IMR-90 (cell line): ENCODE measurements around the gene GRM5. TPM values are rescaled to one million over a fixed set of nuclear protein-coding genes. Genes with fewer than 3 reads are reported as not detected.
A peak's percentile ranks its signal among the peaks of the same experiment; 100 is the strongest.
"Not testable (repeated sequence)": the region's sequence is repeated elsewhere in the genome, so short reads cannot be mapped to it uniquely, and the experiment has no call there.

Source experiments
- ATAC-seq: fragments of 200-7000 bp; cut with Tn5 transposase; 2 replicates; pipeline ENCODE4 v1.9.1; 2020; ENCODE audit warnings: low read depth, mild to moderate bottlenecking, moderate library complexity
- BruUV-seq: library from RNA; stranded (reverse); fragments of 400-500 nt; replicated peaks from 2 replicates; lab custom pipeline; 2021; lab: Mats Ljungman, UMichigan
- CTCF ChIA-PET: fragments of 300-600 bp; formaldehyde crosslinking; extraction: SDS; loops from one replicate; lab custom pipeline; 2021; ENCODE audit warnings: antibody characterized with exemption; lab: Yijun Ruan, JAX
- POLR2A ChIA-PET: fragments of 300-600 bp; sonication (Branson Sonifier 250); formaldehyde crosslinking; loops from one replicate; lab custom pipeline; 2022; ENCODE audit warnings: antibody characterized with exemption; ENCODE audit not compliant: unreplicated experiment; lab: Charles Lee
- DNase-seq: peaks from one replicate; pipeline ENCODE4 v3.0.0; 2013
- H2AFZ ChIP-seq: replicated peaks from 2 replicates; pipeline ENCODE3; 2013; ENCODE audit warnings: low read length, mild to moderate bottlenecking; ENCODE audit not compliant: poor library complexity
- H2AK5ac ChIP-seq: 2 replicates; pipeline ENCODE4 v1.6.1; 2013; ENCODE audit warnings: low read depth, low read length, inconsistent platforms
- H2AK9ac ChIP-seq: replicated peaks from 2 replicates; pipeline ENCODE3; 2013; ENCODE audit warnings: mild to moderate bottlenecking, low read depth, low read length, moderate library complexity; ENCODE audit not compliant: poor library complexity
- H2BK120ac ChIP-seq: 2 replicates; pipeline ENCODE4 v1.6.1; 2013; ENCODE audit warnings: low read depth, low read length, inconsistent platforms
- H2BK15ac ChIP-seq: 3 replicates; pipeline ENCODE4 v1.6.1; 2013; ENCODE audit warnings: low read depth, low read length, inconsistent platforms
- H2BK20ac ChIP-seq: 2 replicates; pipeline ENCODE4 v1.6.1; 2013; ENCODE audit warnings: low read depth, mild to moderate bottlenecking, inconsistent platforms, low read length, moderate library complexity
- H2BK5ac ChIP-seq: 2 replicates; pipeline ENCODE4 v1.6.1; 2013; ENCODE audit warnings: mild to moderate bottlenecking, low read depth, low read length, inconsistent platforms; ENCODE audit not compliant: poor library complexity, severe bottlenecking
- H3K14ac ChIP-seq: replicated peaks from 2 replicates; pipeline ENCODE4 v1.6.1; 2013; ENCODE audit warnings: low read depth, low read length, inconsistent platforms
- H3K18ac ChIP-seq: 2 replicates; pipeline ENCODE4 v1.6.1; 2013; ENCODE audit warnings: low read depth, low read length, control low read depth
- H3K23ac ChIP-seq: 2 replicates; pipeline ENCODE4 v1.6.1; 2013; ENCODE audit warnings: low read depth, low read length, inconsistent platforms
- H3K27ac ChIP-seq: 2 replicates; pipeline ENCODE4 v1.5.1; 2013; ENCODE audit warnings: mild to moderate bottlenecking, control low read depth, low read length; ENCODE audit not compliant: insufficient read depth
- H3K27me3 ChIP-seq: 2 replicates; pipeline ENCODE4 v1.6.1; 2013; ENCODE audit warnings: low read length; ENCODE audit not compliant: control insufficient read depth, insufficient read depth
- H3K36me3 ChIP-seq: 2 replicates; pipeline ENCODE4 v1.6.1; 2013; ENCODE audit warnings: low read length, mixed read lengths; ENCODE audit not compliant: control insufficient read depth, insufficient read depth
- H3K4ac ChIP-seq: 2 replicates; pipeline ENCODE4 v1.6.1; 2013; ENCODE audit warnings: low read depth, low read length, inconsistent platforms
- H3K4me1 ChIP-seq: 2 replicates; pipeline ENCODE4 v1.6.1; 2013; ENCODE audit warnings: low read length, mixed read lengths; ENCODE audit not compliant: control insufficient read depth, insufficient read depth
- H3K4me2 ChIP-seq: 2 replicates; pipeline ENCODE4 v1.6.1; 2013; ENCODE audit warnings: low read depth, mild to moderate bottlenecking, control low read depth, low read length, moderate library complexity
- H3K4me3 ChIP-seq: 2 replicates; pipeline ENCODE4 v1.5.1; 2013; ENCODE audit warnings: low read depth, mild to moderate bottlenecking, control low read depth, low read length, moderate library complexity; ENCODE audit not compliant: insufficient read depth
- H3K56ac ChIP-seq: 2 replicates; pipeline ENCODE4 v1.6.1; 2013; ENCODE audit warnings: low read length, inconsistent platforms; ENCODE audit not compliant: insufficient read depth; ENCODE audit errors: extremely low read depth
- H3K79me1 ChIP-seq, 2 experiments: 2 replicates each; pipeline ENCODE4 v1.6.1; 2013; ENCODE audit warnings: low read length in 2 of 2, inconsistent platforms in 1 of 2, low read depth in 1 of 2
- H3K9ac ChIP-seq: 2 replicates; pipeline ENCODE4 v1.6.1; 2013; ENCODE audit warnings: low read depth, low read length, control low read depth
- H3K9me1 ChIP-seq: 2 replicates; pipeline ENCODE4 v1.6.1; 2013; ENCODE audit warnings: low read length, inconsistent platforms; ENCODE audit not compliant: insufficient read depth
- H3K9me3 ChIP-seq: 2 replicates; pipeline ENCODE4 v1.6.1; 2013; ENCODE audit warnings: low read length; ENCODE audit not compliant: control insufficient read depth, insufficient read depth
- H4K20me1 ChIP-seq: 2 replicates; pipeline ENCODE4 v1.6.1; 2013; ENCODE audit warnings: low read length, inconsistent platforms; ENCODE audit not compliant: insufficient read depth
- H4K5ac ChIP-seq: 2 replicates; pipeline ENCODE4 v1.6.1; 2013; ENCODE audit warnings: mild to moderate bottlenecking, low read depth, low read length, control low read depth
- H4K8ac ChIP-seq, 2 experiments: 2 replicates each; pipeline ENCODE4 v1.6.1; 2013; ENCODE audit warnings: low read depth in 2 of 2, low read length in 2 of 2, control low read depth in 1 of 2, inconsistent platforms in 1 of 2
- H4K91ac ChIP-seq: 2 replicates; pipeline ENCODE4 v1.6.1; 2013; ENCODE audit warnings: low read depth, low read length, inconsistent platforms; ENCODE audit not compliant: insufficient read depth
- WGBS, 2 experiments: methylation state at CpG; one replicate each; pipeline versions ENCODE4 v1.1.5 to v1.1.7; 2013; ENCODE audit warnings: missing lambda C conversion rate in 2 of 2; ENCODE audit not compliant: insufficient read length in 1 of 2; ENCODE audit errors: extremely low coverage in 2 of 2; 5-methylcytosine and 5-hydroxymethylcytosine counted together
- dilution Hi-C: fragments of 300-500 bp; cut with HindIII; formaldehyde crosslinking; loops from one replicate; pipeline ENCODE4 v1.14.3; 2018; ENCODE audit warnings: low sequenced_read_pairs; ENCODE audit not compliant: unreplicated experiment
- in situ Hi-C: fragments of 300-500 bp; cut with MboI; formaldehyde crosslinking; loops from 3 replicates; pipeline ENCODE4 v1.14.3; 2019; ENCODE audit warnings: low sequenced_read_pairs, inconsistent platforms, mixed read lengths
- intact Hi-C: fragments of 100-400 bp; cut with micrococcal nuclease; formaldehyde crosslinking; loops from 2 replicates; pipeline ENCODE4 v1.10.0; 2022
- polyA plus RNA-seq, 3 experiments: library from polyadenylated mRNA; depleted of rRNA; stranded (reverse); fragments of >200 nt; gene quantifications; 2 replicates each; pipeline ENCODE4 v1.2.3, GENCODE V29; 2012; ENCODE audit warnings: low replicate concordance in 1 of 3
- total RNA-seq: library from RNA; depleted of rRNA; stranded (reverse); fragments of >200 nt; gene quantifications from 2 replicates; pipeline ENCODE4 v1.2.3, GENCODE V29; 2012

The GRM5 gene
- total and polyA plus RNA-seq, 2 of the 4 experiments (the other 2 are of a cell fraction): under 0.01 TPM

DNA sequence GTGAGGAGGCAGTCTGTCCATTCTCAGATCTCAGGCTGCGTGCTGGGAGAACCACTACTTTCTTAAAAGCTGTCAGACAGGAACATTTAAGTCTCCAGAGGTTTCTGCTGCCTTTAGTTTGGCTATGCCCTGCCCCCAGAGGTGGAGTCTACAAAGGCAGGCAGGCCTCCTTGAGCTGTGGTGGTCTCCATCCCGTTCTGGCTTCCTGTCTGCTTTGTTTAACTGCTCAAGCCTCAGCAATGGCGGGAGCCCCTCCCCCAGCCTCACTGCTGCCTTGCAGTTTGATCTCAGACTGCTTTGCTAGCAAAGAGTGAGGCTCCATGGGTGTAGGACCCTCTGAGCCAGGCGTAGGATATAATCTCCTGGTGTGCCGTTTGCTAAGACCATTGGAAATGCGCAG is 602.5 kb downstream of the GRM5 start:
- 81% methylated on average over 3 of the region's 6 CpGs; no CpG with 5 or more reads in 1 of the 2 experiments for WGBS, 2 experiments
- ATAC-seq, H4K5ac ChIP-seq, POLR2A ChIA-PET, H2BK120ac ChIP-seq, H4K20me1 ChIP-seq, H2AK9ac ChIP-seq, H3K27me3 ChIP-seq, H3K36me3 ChIP-seq, H2BK5ac ChIP-seq, H2AFZ ChIP-seq, H3K9me3 ChIP-seq, H2AK5ac ChIP-seq, in situ Hi-C loops, intact Hi-C loops, BruUV-seq, H2BK20ac ChIP-seq, H3K9me1 ChIP-seq, H3K14ac ChIP-seq, H3K4me3 ChIP-seq, H3K56ac ChIP-seq, H3K4ac ChIP-seq, H4K8ac ChIP-seq, H3K9ac ChIP-seq, dilution Hi-C loops, H3K23ac ChIP-seq, H3K4me2 ChIP-seq, H3K79me1 ChIP-seq, CTCF ChIA-PET, H3K27ac ChIP-seq, H3K18ac ChIP-seq, H4K91ac ChIP-seq, H3K4me1 ChIP-seq, DNase-seq: not testable (repeated sequence)
- H2BK15ac ChIP-seq: 0 out of 3 replicates have a peak overlapping the region, but pooled peaks have one; percentile 39

DNA sequence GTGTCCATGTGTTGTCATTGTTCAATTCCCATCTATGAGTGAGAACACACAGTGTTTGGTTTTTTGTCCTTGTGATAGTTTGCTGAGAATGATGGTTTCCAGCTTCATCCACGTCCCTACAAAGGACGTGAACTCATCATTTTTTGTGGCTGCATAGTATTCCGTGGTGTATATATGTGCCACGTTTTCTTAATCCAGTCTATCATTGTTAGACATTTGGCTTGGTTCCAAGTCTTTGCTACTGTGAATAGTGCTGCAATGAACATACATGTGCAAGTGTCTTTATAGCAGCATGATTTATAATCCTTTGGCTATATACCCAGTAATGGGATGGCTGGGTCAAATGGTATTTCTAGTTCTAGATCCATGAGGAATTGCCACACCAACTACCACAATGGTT is 607.7 kb downstream of the GRM5 start:
- not testable (repeated sequence) for H2BK15ac ChIP-seq, H3K4me2 ChIP-seq, H3K23ac ChIP-seq

More for the DNA sequence above, 607.7 kb downstream of the GRM5 start:
- POLR2A ChIA-PET, ATAC-seq, intact Hi-C loops, H2AFZ ChIP-seq, H3K4me3 ChIP-seq, H3K27ac ChIP-seq, BruUV-seq, H2BK20ac ChIP-seq, H3K4me1 ChIP-seq, DNase-seq, H2AK5ac ChIP-seq, dilution Hi-C loops, H3K18ac ChIP-seq, H4K20me1 ChIP-seq, H3K9ac ChIP-seq, H3K56ac ChIP-seq, in situ Hi-C loops, H4K8ac ChIP-seq, H3K14ac ChIP-seq, H2BK120ac ChIP-seq, H3K9me1 ChIP-seq, H4K91ac ChIP-seq, H2AK9ac ChIP-seq, H3K4ac ChIP-seq, H2BK5ac ChIP-seq, CTCF ChIA-PET, H3K36me3 ChIP-seq, H3K27me3 ChIP-seq, H4K5ac ChIP-seq, H3K9me3 ChIP-seq, H3K79me1 ChIP-seq: not testable (repeated sequence)
- WGBS, 2 experiments: 100% methylated on average over 2 of the region's 4 CpGs; no CpG with 5 or more reads in 1 of the 2 experiments
